Thymus (tissue), 11 donors: ENCODE data around the gene AMZ2. TPM values are rescaled to one million over a fixed set of nuclear protein-coding genes. Genes with fewer than 3 reads are reported as not detected.

Experiments used
- DNase-seq, 9 donors: peaks; one replicate each; pipeline ENCODE4 v3.0.0-alpha.2; 2013; ENCODE audit warnings: low spot score in 9 of 9, low read depth in 6 of 9, missing footprints in 1 of 9
- H3K27ac ChIP-seq, 2 donors: one replicate each; pipeline ENCODE4 v1.5.1; 2013; ENCODE audit warnings: control low read depth in 1 of 2, low read depth in 1 of 2, low read length in 1 of 2, mild to moderate bottlenecking in 1 of 2, moderate library complexity in 1 of 2
- H3K27me3 ChIP-seq, 2 donors: one replicate each; pipeline ENCODE4 v1.5.1; 2013; ENCODE audit warnings: low read length in 1 of 2; ENCODE audit not compliant: control insufficient read depth in 2 of 2, insufficient read depth in 1 of 2
- H3K36me3 ChIP-seq, 2 donors: one replicate each; pipeline ENCODE4 v1.5.1; 2013; ENCODE audit warnings: low read length in 1 of 2, mild to moderate bottlenecking in 1 of 2, moderate library complexity in 1 of 2; ENCODE audit not compliant: control insufficient read depth in 2 of 2, insufficient read depth in 2 of 2
- H3K4me1 ChIP-seq, 2 donors: one replicate each; pipeline ENCODE4 v1.5.1; 2013; ENCODE audit warnings: low read length in 2 of 2; ENCODE audit not compliant: control insufficient read depth in 2 of 2, insufficient read depth in 2 of 2
- H3K4me3 ChIP-seq, 2 donors: one replicate each; pipeline ENCODE4 v1.5.1; 2013; ENCODE audit warnings: low read length in 2 of 2, control low read depth in 1 of 2, mild to moderate bottlenecking in 1 of 2
- H3K9me3 ChIP-seq, 2 donors: one replicate each; pipeline ENCODE4 v1.5.1; 2013; ENCODE audit warnings: low read length in 1 of 2, mild to moderate bottlenecking in 1 of 2; ENCODE audit not compliant: control insufficient read depth in 2 of 2, insufficient read depth in 1 of 2
- WGBS: extraction: QIAGEN DNeasy Blood & Tissue Kit; methylation state at CpG from one replicate; pipeline ENCODE4 v1.1.7; 2013; 5-methylcytosine and 5-hydroxymethylcytosine counted together
- polyA plus RNA-seq: library from polyadenylated mRNA; stranded (reverse); fragments of 200-250 nt; gene quantifications from one replicate; pipeline ENCODE4 v1.2.3, GENCODE V29; 2013
- total RNA-seq: library from RNA; stranded (reverse); fragments of 120-200 nt; gene quantifications from one replicate; pipeline ENCODE4 v1.2.4, GENCODE V29; 2013
- donor health status: healthy.

AMZ2 gene
- total and polyA plus RNA-seq, 2 donors: 64.5 to 112 TPM

DNA sequence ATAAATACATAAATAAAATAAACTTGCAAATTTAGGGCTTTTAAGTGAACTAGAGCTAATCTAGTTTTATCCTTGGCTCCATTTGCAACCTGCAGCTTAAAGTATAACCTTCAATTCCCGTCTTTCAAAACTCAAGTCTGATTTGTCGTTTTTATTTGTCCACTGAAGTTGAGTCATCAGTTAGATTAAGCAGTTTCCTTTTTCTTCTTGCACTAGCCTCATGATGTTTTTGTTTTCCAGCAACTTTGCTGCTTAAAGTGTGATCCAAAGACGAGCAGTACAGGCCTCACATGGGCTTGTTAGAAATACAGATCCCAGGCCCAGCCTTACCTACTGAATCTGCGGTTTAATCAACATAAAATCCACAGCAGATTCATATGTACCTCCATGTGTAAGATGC lies 57.3 kb downstream of the AMZ2 start:
- Histone ChIP-seq H3K27ac (no peak overlapping the region), H3K27me3 (no peaks in the 10 kb centered on the region), H3K4me3 (no peak overlapping the region), H3K4me1 (peaks cover 7 to 20% of the 10 kb centered on the region in 2 donors), H3K9me3 (peaks cover 0 to 5% of the 10 kb centered on the region in 2 donors), H3K36me3 (no peaks in the 10 kb centered on the region)
- WGBS: 96% methylated on average over 4 of the region's 4 CpGs
- DNase-seq: no peak

Other genes starting within 250 kb of the AMZ2 start
- 111 TPM for gene KPNA2, start 212.3 kb upstream of the AMZ2 start, total RNA-seq
- 29.9 TPM for gene KPNA2, start 212.3 kb upstream of the AMZ2 start, polyA plus RNA-seq
- gene SLC16A6, start 43.1 kb downstream of the AMZ2 start, total RNA-seq: 2.0 TPM
- gene SLC16A6, start 43.1 kb downstream of the AMZ2 start, polyA plus RNA-seq: 2.4 TPM
- 5.2 TPM for gene ARSG, start 43.5 kb downstream of the AMZ2 start, total RNA-seq
- 2.6 TPM for gene ARSG, start 43.5 kb downstream of the AMZ2 start, polyA plus RNA-seq
- 6.8 TPM for gene WIPI1, start 209.5 kb downstream of the AMZ2 start, total RNA-seq
- 17.8 TPM for gene WIPI1, start 209.5 kb downstream of the AMZ2 start, polyA plus RNA-seq